K562 (cell line): ENCODE data around the gene SPTLC1. TPM values are rescaled to one million over a fixed set of nuclear protein-coding genes. Genes with fewer than 3 reads are reported as not detected.

ENCODE experiments used
- CBFA2T3 ChIP-seq: fragments of 450-650 bp; IDR thresholded peaks from 2 replicates; pipeline ENCODE4 v1.6.1; 2017
- DACH1 ChIP-seq: fragments of 450-650 bp; IDR thresholded peaks from 2 replicates; pipeline ENCODE4 v1.6.1; 2018; ENCODE audit not compliant: partially characterized antibody
- LARP7 ChIP-seq: fragments of 450-650 bp; IDR thresholded peaks from 2 replicates; pipeline ENCODE4 v1.6.1; 2016
- MAZ ChIP-seq, 2 experiments: fragments of 450-650 bp in 1 of 2; sonication (generic) in 1 of 2; formaldehyde crosslinking; IDR thresholded peaks in 1 of 2; conservative IDR thresholded peaks in 1 of 2; 2 replicates each; pipeline versions ENCODE4 v1.4.0 to v1.5.0; 2020; ENCODE audit warnings: mild to moderate bottlenecking in 1 of 2, missing genetic modification reagents in 1 of 2
- POLR2AphosphoS2 ChIP-seq: IDR thresholded peaks from 2 replicates; pipeline ENCODE4 v1.6.1; 2012; ENCODE audit warnings: low read length, improper control_type of control experiment
- SMARCA4 ChIP-seq: fragments of 450-650 bp; IDR thresholded peaks from 2 replicates; pipeline ENCODE4 v1.6.1; 2016
- SMARCA5 ChIP-seq: fragments of 450-650 bp; IDR thresholded peaks from 2 replicates; pipeline ENCODE4 v1.6.1; 2016
- THRAP3 ChIP-seq: fragments of 450-650 bp; IDR thresholded peaks from 2 replicates; pipeline ENCODE4 v1.6.1; 2016; ENCODE audit warnings: mild to moderate bottlenecking, inconsistent platforms, borderline replicate concordance
- polyA plus RNA-seq, 8 experiments: library from polyadenylated mRNA; depleted of rRNA in 4 of 8; stranded (reverse) in 5 of 8; unstranded in 3 of 8; fragments of >200 nt; fragmentation: Nextera tagmentation in 2 of 8; fragmentation: Illumina TruSeq in 1 of 8; extraction: Ambion mirVana in 2 of 8; extraction: Trizol in 1 of 8; gene quantifications; 2 replicates each; pipeline versions ENCODE4 v1.2.1 to v1.2.3, GENCODE V29; 2011 to 2014; ENCODE audit warnings: inconsistent platforms in 1 of 8, missing spikeins in 1 of 8
- total RNA-seq, 7 experiments: library from RNA; depleted of rRNA in 6 of 7; stranded (reverse); fragments of >200 nt in 6 of 7; fragmentation: Illumina TruSeq in 2 of 7; extraction: Trizol in 2 of 7; gene quantifications; 2 replicates each; pipeline versions ENCODE4 v1.2.1 to v1.2.3, GENCODE V29; 2011 to 2021; ENCODE audit warnings: low replicate concordance in 1 of 7
- TF ChIP-seq, protein P1 (sequence below): fragments of 450-650 bp; formaldehyde crosslinking; IDR thresholded peaks from 2 replicates; pipeline ENCODE4 v1.4.0; 2020; ENCODE audit warnings: mild to moderate bottlenecking, moderate library complexity
- TF ChIP-seq, protein P2 (sequence below), 3 experiments: IDR thresholded peaks in 2 of 3; conservative IDR thresholded peaks in 1 of 3; 2 replicates each; pipeline ENCODE4 v1.5.1; 2011 to 2012; ENCODE audit warnings: low read length in 3 of 3, mild to moderate bottlenecking in 3 of 3, control low read depth in 2 of 3, improper control_type of control experiment in 1 of 3, inconsistent platforms in 1 of 3, low read depth in 1 of 3, mixed read lengths in 1 of 3, moderate library complexity in 1 of 3; ENCODE audit not compliant: insufficient read depth in 2 of 3
- TF ChIP-seq, protein P3 (sequence below): fragments of 200-800 bp; sonication (Bioruptor generic); IDR thresholded peaks from 2 replicates; pipeline ENCODE4 v1.6.1; 2017; ENCODE audit warnings: missing genetic modification characterization, missing compliant biosample characterization
- TF ChIP-seq, protein P4 (sequence below), 2 experiments: fragments of 450-650 bp; formaldehyde crosslinking in 1 of 2; IDR thresholded peaks; 2 replicates each; pipeline versions ENCODE4 v1.4.0 to v1.6.1; 2014 to 2020; ENCODE audit warnings: mild to moderate bottlenecking in 2 of 2, borderline replicate concordance in 1 of 2, low read depth in 1 of 2

The SPTLC1 gene
- total and polyA plus RNA-seq, 9 of the 15 experiments (the other 6 are each of a cell fraction or from before 2014, with no cell fraction given): 58.8 to 125 (median 84.5) TPM

DNA sequence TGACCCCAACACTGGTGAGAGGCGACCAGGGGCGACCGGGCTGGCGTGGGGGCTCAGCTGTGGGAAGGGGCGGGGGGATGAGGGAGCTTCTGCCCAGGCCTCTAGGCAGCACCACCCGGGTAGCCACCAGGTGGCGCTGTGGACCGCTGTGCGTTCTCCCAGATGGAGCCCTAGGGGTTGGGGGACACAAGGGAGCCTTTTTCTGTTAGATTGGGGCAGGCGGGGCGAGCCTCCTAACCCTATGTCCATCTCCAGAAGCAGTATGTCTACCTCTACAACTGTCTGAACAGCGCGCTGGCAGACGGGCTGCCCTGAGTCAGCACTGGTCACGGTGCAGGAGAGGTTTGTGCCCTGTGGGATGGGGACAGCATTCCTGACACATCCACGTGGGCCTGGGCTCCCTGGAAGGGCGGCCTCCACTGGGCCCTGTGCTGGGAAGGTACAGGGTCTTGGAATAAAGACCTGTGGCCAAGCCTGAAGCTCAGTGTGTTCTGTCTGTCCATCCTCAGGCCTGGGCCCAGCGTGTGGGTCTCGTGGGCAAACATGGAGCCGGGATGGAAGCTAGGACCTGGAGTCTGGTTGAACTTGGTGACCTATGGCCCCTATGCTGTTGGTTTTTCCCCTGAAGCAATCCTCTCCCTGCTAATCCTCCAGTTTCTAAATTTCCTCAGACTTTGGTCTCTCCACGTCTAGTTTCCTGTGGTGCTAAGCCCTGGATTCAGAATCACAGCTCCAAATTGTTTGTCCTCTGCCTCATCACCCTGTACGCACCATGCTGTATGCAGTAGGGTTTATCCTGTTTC lies 23.1 kb upstream of the SPTLC1 start (continued):
- TF ChIP-seq, protein P1, sequence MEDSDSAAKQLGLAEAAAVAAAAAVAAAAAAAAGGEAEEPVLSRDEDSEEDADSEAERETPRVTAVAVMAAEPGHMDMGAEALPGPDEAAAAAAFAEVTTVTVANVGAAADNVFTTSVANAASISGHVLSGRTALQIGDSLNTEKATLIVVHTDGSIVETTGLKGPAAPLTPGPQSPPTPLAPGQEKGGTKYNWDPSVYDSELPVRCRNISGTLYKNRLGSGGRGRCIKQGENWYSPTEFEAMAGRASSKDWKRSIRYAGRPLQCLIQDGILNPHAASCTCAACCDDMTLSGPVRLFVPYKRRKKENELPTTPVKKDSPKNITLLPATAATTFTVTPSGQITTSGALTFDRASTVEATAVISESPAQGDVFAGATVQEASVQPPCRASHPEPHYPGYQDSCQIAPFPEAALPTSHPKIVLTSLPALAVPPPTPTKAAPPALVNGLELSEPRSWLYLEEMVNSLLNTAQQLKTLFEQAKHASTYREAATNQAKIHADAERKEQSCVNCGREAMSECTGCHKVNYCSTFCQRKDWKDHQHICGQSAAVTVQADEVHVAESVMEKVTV (CRISPR knock-in tag): peak; percentile 50; the same call in 1 of the 2 replicates
- TF ChIP-seq THRAP3 (no peak), CBFA2T3 (no peak), LARP7 (no peak), SMARCA5 (no peak), DACH1 (peak; percentile 7), SMARCA4 (no peak), POLR2AphosphoS2 (no peak), MAZ (CRISPR knock-in tag; conservative IDR thresholded peaks at IDR 0.05 in 1 of 2, IDR thresholded peaks at IDR 0.05 in 1 of 2) (peak; percentile 39 to 78; a peak in 1 of 4 replicates)
- TF ChIP-seq, protein P2, sequence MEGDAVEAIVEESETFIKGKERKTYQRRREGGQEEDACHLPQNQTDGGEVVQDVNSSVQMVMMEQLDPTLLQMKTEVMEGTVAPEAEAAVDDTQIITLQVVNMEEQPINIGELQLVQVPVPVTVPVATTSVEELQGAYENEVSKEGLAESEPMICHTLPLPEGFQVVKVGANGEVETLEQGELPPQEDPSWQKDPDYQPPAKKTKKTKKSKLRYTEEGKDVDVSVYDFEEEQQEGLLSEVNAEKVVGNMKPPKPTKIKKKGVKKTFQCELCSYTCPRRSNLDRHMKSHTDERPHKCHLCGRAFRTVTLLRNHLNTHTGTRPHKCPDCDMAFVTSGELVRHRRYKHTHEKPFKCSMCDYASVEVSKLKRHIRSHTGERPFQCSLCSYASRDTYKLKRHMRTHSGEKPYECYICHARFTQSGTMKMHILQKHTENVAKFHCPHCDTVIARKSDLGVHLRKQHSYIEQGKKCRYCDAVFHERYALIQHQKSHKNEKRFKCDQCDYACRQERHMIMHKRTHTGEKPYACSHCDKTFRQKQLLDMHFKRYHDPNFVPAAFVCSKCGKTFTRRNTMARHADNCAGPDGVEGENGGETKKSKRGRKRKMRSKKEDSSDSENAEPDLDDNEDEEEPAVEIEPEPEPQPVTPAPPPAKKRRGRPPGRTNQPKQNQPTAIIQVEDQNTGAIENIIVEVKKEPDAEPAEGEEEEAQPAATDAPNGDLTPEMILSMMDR (IDR thresholded peaks at IDR 0.05 in 2 of 3, conservative IDR thresholded peaks at IDR 0.05 in 1 of 3; ENCODE audit: insufficient read depth in 2 of 3, low read depth in 1 of 3, low read length in 3 of 3): peak; percentile 75 to 82 (median 80)
- TF ChIP-seq, protein P3, sequence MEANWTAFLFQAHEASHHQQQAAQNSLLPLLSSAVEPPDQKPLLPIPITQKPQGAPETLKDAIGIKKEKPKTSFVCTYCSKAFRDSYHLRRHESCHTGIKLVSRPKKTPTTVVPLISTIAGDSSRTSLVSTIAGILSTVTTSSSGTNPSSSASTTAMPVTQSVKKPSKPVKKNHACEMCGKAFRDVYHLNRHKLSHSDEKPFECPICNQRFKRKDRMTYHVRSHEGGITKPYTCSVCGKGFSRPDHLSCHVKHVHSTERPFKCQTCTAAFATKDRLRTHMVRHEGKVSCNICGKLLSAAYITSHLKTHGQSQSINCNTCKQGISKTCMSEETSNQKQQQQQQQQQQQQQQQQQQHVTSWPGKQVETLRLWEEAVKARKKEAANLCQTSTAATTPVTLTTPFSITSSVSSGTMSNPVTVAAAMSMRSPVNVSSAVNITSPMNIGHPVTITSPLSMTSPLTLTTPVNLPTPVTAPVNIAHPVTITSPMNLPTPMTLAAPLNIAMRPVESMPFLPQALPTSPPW (CRISPR knock-in tag): peak; percentile 75
- TF ChIP-seq, protein P4, sequence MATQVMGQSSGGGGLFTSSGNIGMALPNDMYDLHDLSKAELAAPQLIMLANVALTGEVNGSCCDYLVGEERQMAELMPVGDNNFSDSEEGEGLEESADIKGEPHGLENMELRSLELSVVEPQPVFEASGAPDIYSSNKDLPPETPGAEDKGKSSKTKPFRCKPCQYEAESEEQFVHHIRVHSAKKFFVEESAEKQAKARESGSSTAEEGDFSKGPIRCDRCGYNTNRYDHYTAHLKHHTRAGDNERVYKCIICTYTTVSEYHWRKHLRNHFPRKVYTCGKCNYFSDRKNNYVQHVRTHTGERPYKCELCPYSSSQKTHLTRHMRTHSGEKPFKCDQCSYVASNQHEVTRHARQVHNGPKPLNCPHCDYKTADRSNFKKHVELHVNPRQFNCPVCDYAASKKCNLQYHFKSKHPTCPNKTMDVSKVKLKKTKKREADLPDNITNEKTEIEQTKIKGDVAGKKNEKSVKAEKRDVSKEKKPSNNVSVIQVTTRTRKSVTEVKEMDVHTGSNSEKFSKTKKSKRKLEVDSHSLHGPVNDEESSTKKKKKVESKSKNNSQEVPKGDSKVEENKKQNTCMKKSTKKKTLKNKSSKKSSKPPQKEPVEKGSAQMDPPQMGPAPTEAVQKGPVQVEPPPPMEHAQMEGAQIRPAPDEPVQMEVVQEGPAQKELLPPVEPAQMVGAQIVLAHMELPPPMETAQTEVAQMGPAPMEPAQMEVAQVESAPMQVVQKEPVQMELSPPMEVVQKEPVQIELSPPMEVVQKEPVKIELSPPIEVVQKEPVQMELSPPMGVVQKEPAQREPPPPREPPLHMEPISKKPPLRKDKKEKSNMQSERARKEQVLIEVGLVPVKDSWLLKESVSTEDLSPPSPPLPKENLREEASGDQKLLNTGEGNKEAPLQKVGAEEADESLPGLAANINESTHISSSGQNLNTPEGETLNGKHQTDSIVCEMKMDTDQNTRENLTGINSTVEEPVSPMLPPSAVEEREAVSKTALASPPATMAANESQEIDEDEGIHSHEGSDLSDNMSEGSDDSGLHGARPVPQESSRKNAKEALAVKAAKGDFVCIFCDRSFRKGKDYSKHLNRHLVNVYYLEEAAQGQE (IDR thresholded peaks at IDR 0.05; ENCODE audit: borderline replicate concordance): peak; percentile 32; the same call in 1 of the 2 replicates
- TF ChIP-seq, protein P4 (CRISPR knock-in tag; IDR thresholded peaks at IDR 0.05; ENCODE audit: low read depth): no peak
